ENCODE results near the gene MORF4L1. TPM values are rescaled to one million over a fixed set of nuclear protein-coding genes. Genes with fewer than 3 reads are reported as not detected.
"Not testable (repeated sequence)": the region's sequence is repeated elsewhere in the genome, so short reads cannot be mapped to it uniquely, and the experiment has no call there.

Gene MORF4L1
- total RNA-seq, 1 experiment from 2014 or later, result 146 TPM

- Histone ChIP-seq H3K36me3 (ENCODE audit: insufficient read depth, low read length) (no peaks in the 10 kb centered on the region), H4K20me1 (ENCODE audit: insufficient read depth, low read depth, low read length) (no peaks in the 10 kb centered on the region), H3K4me1 (ENCODE audit: low read length) (peaks cover 3% of the 10 kb centered on the region; the same call in 1 of the 2 replicates), H3K9ac (ENCODE audit: low read length) (no peak overlapping the region), H3K27me3 (ENCODE audit: low read length) (no peaks in the 10 kb centered on the region; the same call in 1 of the 2 replicates), H3K9me2 (replicated peaks; ENCODE audit: insufficient read depth, low read length) (no peaks in the 10 kb centered on the region), H2AFZ (ENCODE audit: low read length) (no peak overlapping the region), H3K4me2 (ENCODE audit: low read depth, low read length, poor library complexity, severe bottlenecking) (no peak overlapping the region), H3K9me3 (ENCODE audit: low read length) (no peaks in the 10 kb centered on the region), H3K4me3 (ENCODE audit: low read length) (no peak overlapping the region), H3K27ac (ENCODE audit: low read length) (no peak overlapping the region), H3K79me2 (ENCODE audit: low read length) (no peaks in the 10 kb centered on the region)
- DNase-seq, result no peak
Observed at GRCh38 chr15:78850352-78850751, 22.3 kb upstream of the MORF4L1 start.

GRCh38 chr15:78850941-78851755 lies 21.5 kb upstream of the MORF4L1 start:
- no peaks in the 10 kb centered on the region for H3K79me2 ChIP-seq (ENCODE audit: low read length)
- H3K4me1 ChIP-seq (ENCODE audit: low read length), result peaks cover 3% of the 10 kb centered on the region; the same call in 1 of the 2 replicates
- H3K4me3 ChIP-seq (ENCODE audit: low read length), result no peak overlapping the region
- no peaks in the 10 kb centered on the region for H3K36me3 ChIP-seq (ENCODE audit: insufficient read depth, low read length)
- no peaks in the 10 kb centered on the region for H3K9me2 ChIP-seq (replicated peaks; ENCODE audit: insufficient read depth, low read length)
- H3K9ac ChIP-seq (ENCODE audit: low read length), result no peak overlapping the region
- H2AFZ ChIP-seq (ENCODE audit: low read length), result no peak overlapping the region
- H3K9me3 ChIP-seq (ENCODE audit: low read length), result no peaks in the 10 kb centered on the region
- no peak overlapping the region for H3K27ac ChIP-seq (ENCODE audit: low read length)
- DNase-seq, result no peak
- H3K27me3 ChIP-seq (ENCODE audit: low read length), result no peaks in the 10 kb centered on the region; the same call in 1 of the 2 replicates
- no peak overlapping the region for H3K4me2 ChIP-seq (ENCODE audit: low read depth, low read length, poor library complexity, severe bottlenecking)
- no peaks in the 10 kb centered on the region for H4K20me1 ChIP-seq (ENCODE audit: insufficient read depth, low read depth, low read length)

DNA sequence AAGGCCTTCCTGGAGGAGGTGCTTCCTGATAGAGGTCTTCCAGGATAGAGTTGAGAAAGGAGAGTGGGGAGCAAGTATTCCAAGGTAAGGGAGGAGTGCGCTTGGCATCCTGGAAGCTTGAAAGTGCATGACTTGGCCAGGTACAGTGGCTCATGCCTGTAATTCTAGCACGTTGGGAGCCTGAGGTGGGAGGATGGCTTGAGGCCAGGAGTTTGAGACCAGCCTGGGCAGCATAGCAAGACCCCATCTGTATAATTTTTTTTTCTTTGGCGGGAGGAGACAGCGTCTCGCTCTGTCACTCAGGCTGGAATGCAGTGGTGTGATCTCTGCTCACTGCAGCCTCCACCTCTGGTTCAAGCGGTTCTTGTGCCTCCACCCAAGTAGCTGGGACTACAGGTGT lies 19.2 kb upstream of the MORF4L1 start:
- Histone ChIP-seq H3K9me2 (replicated peaks; ENCODE audit: insufficient read depth, low read length) (no peaks in the 10 kb centered on the region), H3K79me2 (ENCODE audit: low read length) (no peaks in the 10 kb centered on the region), H3K4me2 (ENCODE audit: low read depth, low read length, poor library complexity, severe bottlenecking) (no peak overlapping the region), H3K4me3 (ENCODE audit: low read length) (no peak overlapping the region), H3K9ac (ENCODE audit: low read length) (no peak overlapping the region), H2AFZ (ENCODE audit: low read length) (no peak overlapping the region), H3K27ac (ENCODE audit: low read length) (no peak overlapping the region), H3K27me3 (ENCODE audit: low read length) (no peaks in the 10 kb centered on the region; the same call in 1 of the 2 replicates), H3K36me3 (ENCODE audit: insufficient read depth, low read length) (no peaks in the 10 kb centered on the region), H4K20me1 (ENCODE audit: insufficient read depth, low read depth, low read length) (no peaks in the 10 kb centered on the region), H3K9me3 (ENCODE audit: low read length) (no peaks in the 10 kb centered on the region), H3K4me1 (ENCODE audit: low read length) (no peaks in the 10 kb centered on the region)
- no peak for DNase-seq

GRCh38 chr15:78854833-78855372 lies 17.8 kb upstream of the MORF4L1 start:
- H3K9me3 ChIP-seq (ENCODE audit: low read length), result no peaks in the 10 kb centered on the region
- H3K36me3 ChIP-seq (ENCODE audit: insufficient read depth, low read length), result no peaks in the 10 kb centered on the region
- H3K27me3 ChIP-seq (ENCODE audit: low read length), result no peaks in the 10 kb centered on the region; the same call in 1 of the 2 replicates
- DNase-seq, result no peak
- H3K4me2 ChIP-seq (ENCODE audit: low read depth, low read length, poor library complexity, severe bottlenecking), result no peak overlapping the region
- H3K9me2 ChIP-seq (replicated peaks; ENCODE audit: insufficient read depth, low read length), result no peaks in the 10 kb centered on the region
- no peak overlapping the region for H3K9ac ChIP-seq (ENCODE audit: low read length)
- H2AFZ ChIP-seq (ENCODE audit: low read length), result no peak overlapping the region
- H3K4me1 ChIP-seq (ENCODE audit: low read length), result peaks cover 3% of the 10 kb centered on the region
- H4K20me1 ChIP-seq (ENCODE audit: insufficient read depth, low read depth, low read length), result no peaks in the 10 kb centered on the region
- H3K4me3 ChIP-seq (ENCODE audit: low read length), result no peak overlapping the region
- no peak overlapping the region for H3K27ac ChIP-seq (ENCODE audit: low read length)
- no peaks in the 10 kb centered on the region for H3K79me2 ChIP-seq (ENCODE audit: low read length)

- Histone ChIP-seq H3K4me3 (ENCODE audit: low read length) (no peak overlapping the region), H3K9me3 (ENCODE audit: low read length) (no peaks in the 10 kb centered on the region)
- no peak for DNase-seq
Observed at GRCh38 chr15:78855746-78856145, 16.9 kb upstream of the MORF4L1 start.

DNA sequence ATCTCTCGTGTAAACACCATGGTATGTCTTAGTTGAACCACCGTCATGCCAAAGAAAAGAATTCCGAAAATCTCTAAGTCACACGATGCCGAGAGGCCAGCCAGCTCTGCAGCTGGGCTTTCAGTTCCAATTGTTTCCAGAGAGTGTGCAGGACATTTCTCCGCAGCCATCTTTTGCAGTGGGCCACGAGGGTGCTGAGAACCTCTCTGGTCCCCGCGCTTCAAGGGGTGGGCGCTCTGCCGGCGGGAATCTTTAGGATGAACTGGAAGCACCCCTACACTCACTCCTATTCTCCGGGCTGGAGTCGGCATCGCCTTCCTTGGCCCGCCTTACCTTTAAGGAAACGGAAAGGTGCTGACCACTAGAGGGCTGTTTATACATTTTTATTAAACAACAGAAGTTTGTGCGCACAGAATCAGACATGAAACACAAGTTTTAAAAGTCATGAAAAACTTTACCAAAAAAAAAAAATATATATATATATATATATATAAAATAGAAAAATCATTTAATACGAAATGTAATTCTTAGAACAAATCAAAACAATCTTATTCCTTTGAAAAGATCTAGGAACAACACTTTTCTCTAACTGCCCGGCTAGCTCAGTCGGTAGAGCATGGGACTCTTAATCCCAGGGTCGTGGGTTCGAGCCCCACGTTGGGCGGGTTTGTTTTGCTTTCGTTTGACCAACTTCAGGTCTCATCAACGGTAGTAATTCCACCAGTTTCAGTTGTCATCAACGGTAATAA lies 12.5 kb upstream of the MORF4L1 start:
- Histone ChIP-seq H3K4me2 (ENCODE audit: low read depth, low read length, poor library complexity, severe bottlenecking) (peak overlapping the region; percentile 85), H3K4me3 (ENCODE audit: low read length) (peak overlapping the region; percentile 71), H4K20me1 (ENCODE audit: insufficient read depth, low read depth, low read length) (no peaks in the 10 kb centered on the region), H3K27me3 (ENCODE audit: low read length) (no peaks in the 10 kb centered on the region), H3K9ac (ENCODE audit: low read length) (peak overlapping the region; percentile 70), H2AFZ (ENCODE audit: low read length) (peak overlapping the region; percentile 100), H3K9me2 (replicated peaks; ENCODE audit: insufficient read depth, low read length) (no peaks in the 10 kb centered on the region), H3K9me3 (ENCODE audit: low read length) (no peaks in the 10 kb centered on the region), H3K4me1 (ENCODE audit: low read length) (peaks cover 5% of the 10 kb centered on the region), H3K27ac (ENCODE audit: low read length) (no peak overlapping the region), H3K36me3 (ENCODE audit: insufficient read depth, low read length) (no peaks in the 10 kb centered on the region), H3K79me2 (ENCODE audit: low read length) (no peaks in the 10 kb centered on the region)
- DNase-seq, result peak; percentile 92

More at GRCh38 chr15:78855746-78856145, 16.9 kb upstream of the MORF4L1 start:
- Histone ChIP-seq H3K4me2 (ENCODE audit: low read depth, low read length, poor library complexity, severe bottlenecking) (no peak overlapping the region), H3K79me2 (ENCODE audit: low read length) (no peaks in the 10 kb centered on the region), H2AFZ (ENCODE audit: low read length) (no peak overlapping the region), H3K27me3 (ENCODE audit: low read length) (no peaks in the 10 kb centered on the region), H3K4me1 (ENCODE audit: low read length) (peaks cover 5% of the 10 kb centered on the region), H3K9me2 (replicated peaks; ENCODE audit: insufficient read depth, low read length) (no peaks in the 10 kb centered on the region), H3K27ac (ENCODE audit: low read length) (no peak overlapping the region), H3K36me3 (ENCODE audit: insufficient read depth, low read length) (no peaks in the 10 kb centered on the region), H4K20me1 (ENCODE audit: insufficient read depth, low read depth, low read length) (no peaks in the 10 kb centered on the region), H3K9ac (ENCODE audit: low read length) (no peak overlapping the region)

DNA sequence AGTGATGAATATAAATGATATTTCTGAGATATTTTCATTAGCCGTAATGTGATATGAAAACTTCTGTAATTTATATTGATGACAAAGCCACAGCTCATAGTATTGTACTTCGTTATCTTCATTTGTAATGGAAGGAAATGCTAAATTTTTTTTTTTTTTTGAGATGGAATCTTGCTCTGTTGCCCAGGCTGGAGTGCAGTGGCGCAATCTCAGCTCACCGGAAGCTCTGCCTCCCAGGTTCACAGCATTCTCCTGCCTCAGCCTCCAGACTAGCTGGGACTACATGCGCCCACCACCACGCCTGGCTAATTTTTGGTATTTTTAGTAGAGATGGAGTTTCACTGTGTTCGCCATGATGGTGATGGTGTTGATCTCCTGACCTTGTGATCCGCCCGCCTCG lies 7.1 kb upstream of the MORF4L1 start:
- not testable (repeated sequence) for H3K4me2 ChIP-seq (ENCODE audit: low read depth, low read length, poor library complexity, severe bottlenecking); H3K4me3 ChIP-seq (ENCODE audit: low read length); H3K9ac ChIP-seq (ENCODE audit: low read length); H3K4me1 ChIP-seq (ENCODE audit: low read length); DNase-seq; H3K36me3 ChIP-seq (ENCODE audit: insufficient read depth, low read length); H3K79me2 ChIP-seq (ENCODE audit: low read length); H2AFZ ChIP-seq (ENCODE audit: low read length); H3K9me2 ChIP-seq (replicated peaks; ENCODE audit: insufficient read depth, low read length); H3K9me3 ChIP-seq (ENCODE audit: low read length); H3K27ac ChIP-seq (ENCODE audit: low read length); H4K20me1 ChIP-seq (ENCODE audit: insufficient read depth, low read depth, low read length); H3K27me3 ChIP-seq (ENCODE audit: low read length)

GRCh38 chr15:78866031-78866430 lies 6.7 kb upstream of the MORF4L1 start:
- not testable (repeated sequence) for H3K9me3 ChIP-seq (ENCODE audit: low read length); H3K4me3 ChIP-seq (ENCODE audit: low read length); DNase-seq; H3K4me2 ChIP-seq (ENCODE audit: low read depth, low read length, poor library complexity, severe bottlenecking); H3K36me3 ChIP-seq (ENCODE audit: insufficient read depth, low read length); H3K4me1 ChIP-seq (ENCODE audit: low read length); H3K79me2 ChIP-seq (ENCODE audit: low read length); H2AFZ ChIP-seq (ENCODE audit: low read length); H3K27ac ChIP-seq (ENCODE audit: low read length); H4K20me1 ChIP-seq (ENCODE audit: insufficient read depth, low read depth, low read length); H3K9ac ChIP-seq (ENCODE audit: low read length); H3K27me3 ChIP-seq (ENCODE audit: low read length); H3K9me2 ChIP-seq (replicated peaks; ENCODE audit: insufficient read depth, low read length)
